Common myeloid progenitor, CD34-positive (primary cell): ENCODE measurements around the gene RSPH1. TPM values are rescaled to one million over a fixed set of nuclear protein-coding genes. Genes with fewer than 3 reads are reported as not detected.
A peak's percentile ranks its signal among the peaks of the same experiment; 100 is the strongest.

Experiments used
- CTCF ChIA-PET: fragments of 350-600 bp; sonication (Branson Sonifier 250); formaldehyde crosslinking; loops from one replicate; lab custom pipeline; 2021; ENCODE audit warnings: antibody characterized with exemption; lab: Charles Lee
- POLR2A ChIA-PET: fragments of 350-600 bp; sonication (Branson Sonifier 250); formaldehyde crosslinking; loops from one replicate; lab custom pipeline; 2021; ENCODE audit warnings: antibody characterized with exemption; lab: Charles Lee
- DNase-seq, 3 donors: peaks; one replicate each; pipeline versions ENCODE4 v3.0.0 to v3.0.0-alpha.2; 2013
- H3K27ac ChIP-seq, 2 experiments: 1 replicate in 1 of 2; 2 replicates in 1 of 2; pipeline ENCODE4 v1.7.0; 2013; ENCODE audit warnings: inconsistent platforms in 2 of 2, low read length in 2 of 2, mild to moderate bottlenecking in 2 of 2, low read depth in 1 of 2, moderate library complexity in 1 of 2; ENCODE audit not compliant: severe bottlenecking in 2 of 2, insufficient read depth in 1 of 2, poor library complexity in 1 of 2
- H3K27me3 ChIP-seq, 5 experiments: replicated peaks in 2 of 5; 1 replicate in 3 of 5; 2 replicates in 2 of 5; pipeline versions ENCODE4 v1.6.1 to v1.7.0; 2013; ENCODE audit warnings: low read length in 4 of 5, mild to moderate bottlenecking in 2 of 5, moderate library complexity in 2 of 5, inconsistent platforms in 1 of 5; ENCODE audit not compliant: insufficient read depth in 5 of 5, control insufficient read depth in 4 of 5
- H3K36me3 ChIP-seq, 4 experiments: 1 replicate in 2 of 4; 2 replicates in 2 of 4; pipeline versions ENCODE4 v1.6.1 to v1.7.0; 2013; ENCODE audit warnings: low read length in 3 of 4, control low read depth in 1 of 4, mild to moderate bottlenecking in 1 of 4; ENCODE audit not compliant: control insufficient read depth in 4 of 4, insufficient read depth in 4 of 4
- H3K4me1 ChIP-seq, 4 experiments: 1 replicate in 3 of 4; 2 replicates in 1 of 4; pipeline versions ENCODE4 v1.6.1 to v1.7.1; 2013; ENCODE audit warnings: low read length in 3 of 4, mild to moderate bottlenecking in 3 of 4, control low read depth in 1 of 4, inconsistent platforms in 1 of 4, moderate library complexity in 1 of 4; ENCODE audit not compliant: control insufficient read depth in 4 of 4, insufficient read depth in 4 of 4; ENCODE audit errors: control extremely low read depth in 1 of 4
- H3K4me3 ChIP-seq, 7 experiments: 1 replicate in 4 of 7; 2 replicates in 3 of 7; pipeline versions ENCODE4 v1.5.1 to v1.7.0; 2013; ENCODE audit warnings: mild to moderate bottlenecking in 7 of 7, low read length in 6 of 7, moderate library complexity in 6 of 7, inconsistent platforms in 2 of 7, low read depth in 2 of 7, control low read depth in 1 of 7; ENCODE audit not compliant: insufficient read depth in 4 of 7, control insufficient read depth in 1 of 7; ENCODE audit errors: extremely low read depth in 1 of 7
- H3K9me3 ChIP-seq, 5 experiments: 1 replicate in 4 of 5; 2 replicates in 1 of 5; pipeline versions ENCODE4 v1.6.1 to v1.7.1; 2013; ENCODE audit warnings: low read length in 4 of 5, mild to moderate bottlenecking in 2 of 5, inconsistent platforms in 1 of 5, low read depth in 1 of 5, moderate library complexity in 1 of 5; ENCODE audit not compliant: control insufficient read depth in 4 of 5, insufficient read depth in 2 of 5; ENCODE audit errors: control extremely low read depth in 1 of 5
- WGBS: methylation state at CpG from one replicate; pipeline ENCODE4 v1.1.5; 2013; ENCODE audit not compliant: insufficient coverage; 5-methylcytosine and 5-hydroxymethylcytosine counted together
- polyA plus RNA-seq: library from polyadenylated mRNA; unstranded; fragments of 120-200 nt; gene quantifications from one replicate; pipeline ENCODE4 v1.2.1, GENCODE V29; 2013

RSPH1 gene
- polyA plus RNA-seq, result 5.7 TPM

- Histone ChIP-seq H3K27me3 (no peaks in the 10 kb centered on the region), H3K27ac (peak within 1 kb of the TSS; percentile 91 to 92), H3K9me3 (no peaks in the 10 kb centered on the region), H3K4me3 (peak within 1 kb of the TSS; percentile 46 to 85 (median 69)), H3K4me1 (peaks cover 16 to 47% (median 36%) of the 10 kb centered on the region in 4 experiments), H3K36me3 (no peaks in the 10 kb centered on the region)
- DNase-seq, result peak; percentile 98 to 99 (median 99)
- CTCF ChIA-PET, result interaction anchor here (0.9 to 1.5 kb wide), 6 partner anchors 9 to 28 kb away, joined by 3 to 6 read pairs (median 4); no protein-coding TSS in a partner anchor
- POLR2A ChIA-PET, result interaction anchor here (0.8 kb wide), 1 partner anchor 18 kb away, joined by 3 read pairs; the partner anchor contains the start of gene SLC37A1
- WGBS, result 0% methylated on average over 57 of the region's 58 CpGs
Observed at GRCh38 chr21:42496120-42496838, at the start of gene RSPH1. TSS of gene RSPH1 (minus strand) at chr21:42496224. CDS start at chr21:42496186, 38 bp downstream.

DNA sequence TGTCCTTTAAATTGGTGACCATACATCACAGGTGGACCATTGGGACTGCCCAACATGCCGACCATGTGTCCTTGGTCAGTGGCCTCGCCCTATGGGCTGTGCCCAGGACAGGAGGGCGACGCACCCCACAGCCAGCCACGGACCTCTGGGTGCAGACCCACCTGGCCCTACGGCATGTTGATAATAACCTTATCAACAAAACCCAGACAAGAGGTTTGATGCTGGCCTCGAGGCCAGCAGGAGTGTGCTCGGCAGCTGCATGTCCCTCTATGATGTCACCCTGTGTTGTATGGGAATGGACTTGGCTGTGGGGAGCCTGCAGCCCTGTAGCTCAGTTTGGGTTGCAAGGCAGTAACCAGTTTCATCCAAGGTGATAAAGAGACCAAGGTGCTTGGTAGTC is 49.7 kb upstream of the RSPH1 start:
- no peak for DNase-seq
- WGBS, result 100% methylated on average over 2 of the region's 8 CpGs
- no peak overlapping the region for H3K4me3 ChIP-seq
- H3K9me3 ChIP-seq, result no peaks in the 10 kb centered on the region
- H3K4me1 ChIP-seq, result peaks cover 0 to 2% (median 0%) of the 10 kb centered on the region in 4 experiments
- H3K27ac ChIP-seq, result no peak overlapping the region
- no peaks in the 10 kb centered on the region for H3K27me3 ChIP-seq
- CTCF ChIA-PET, result interaction anchor here (1.5 kb wide), 1 partner anchor 10 kb away, joined by 7 read pairs; no protein-coding TSS in a partner anchor
- H3K36me3 ChIP-seq, result peaks cover 13 to 99% (median 59%) of the 10 kb centered on the region in 4 experiments
- POLR2A ChIA-PET, result no interaction called here

GRCh38 chr21:42545317-42545716 is 49.3 kb upstream of the RSPH1 start:
- ChIA-PET POLR2A (no interaction called here), CTCF (interaction anchor here (1.5 kb wide), 1 partner anchor 9 kb away, joined by 7 read pairs; no protein-coding TSS in a partner anchor)
- WGBS, result 95% methylated on average over 4 of the region's 4 CpGs

DNA sequence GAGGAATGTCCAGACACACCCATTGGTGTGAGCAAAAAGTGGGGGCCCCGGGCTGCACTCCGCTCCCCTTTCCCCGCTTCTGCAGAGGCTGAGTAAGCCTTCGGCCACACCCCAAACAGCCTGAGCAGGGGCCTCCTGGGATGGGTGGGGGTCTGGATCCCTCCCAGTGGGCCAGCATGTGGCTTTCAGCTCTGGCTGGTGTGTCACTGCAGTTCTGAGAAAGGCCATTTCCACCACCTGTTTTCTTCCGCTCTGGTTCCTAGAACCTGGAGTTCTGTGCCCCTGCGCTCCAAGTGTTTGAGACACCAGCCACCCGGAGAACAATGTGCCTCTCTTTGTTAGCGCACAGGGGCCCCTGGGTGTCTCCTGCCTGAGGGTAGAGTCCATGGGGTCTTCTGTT is 48.5 kb upstream of the RSPH1 start:
- ChIA-PET POLR2A (no interaction called here), CTCF (interaction anchor here (1.2 to 1.5 kb wide), 2 partner anchors 8 to 24 kb away, joined by 3 to 7 read pairs; no protein-coding TSS in a partner anchor)
- peaks cover 0 to 2% (median 0%) of the 10 kb centered on the region in 4 experiments for H3K4me1 ChIP-seq
- H3K27ac ChIP-seq, result peak overlapping the region in 1 of 2 experiments; percentile 73
- no peak for DNase-seq
- no peaks in the 10 kb centered on the region for H3K9me3 ChIP-seq
- H3K4me3 ChIP-seq, result no peak overlapping the region
- no peaks in the 10 kb centered on the region for H3K27me3 ChIP-seq
- 94% methylated on average over 7 of the region's 8 CpGs for WGBS
- H3K36me3 ChIP-seq, result peaks cover 11 to 99% (median 66%) of the 10 kb centered on the region in 4 experiments

More at GRCh38 chr21:42545317-42545716, 49.3 kb upstream of the RSPH1 start:
- no peaks in the 10 kb centered on the region for H3K27me3 ChIP-seq
- H3K36me3 ChIP-seq, result peaks cover 11 to 99% (median 61%) of the 10 kb centered on the region in 4 experiments
- H3K9me3 ChIP-seq, result no peaks in the 10 kb centered on the region
- H3K27ac ChIP-seq, result peak overlapping the region in 1 of 2 experiments; percentile 73
- peaks cover 0 to 2% (median 0%) of the 10 kb centered on the region in 4 experiments for H3K4me1 ChIP-seq
- DNase-seq, result no peak
- H3K4me3 ChIP-seq, result no peak overlapping the region

GRCh38 chr21:42543106-42543847 is 47.3 kb upstream of the RSPH1 start:
- no peak overlapping the region for H3K27ac ChIP-seq
- H3K27me3 ChIP-seq, result no peaks in the 10 kb centered on the region
- H3K36me3 ChIP-seq, result peaks cover 13 to 99% (median 64%) of the 10 kb centered on the region in 4 experiments
- H3K9me3 ChIP-seq, result no peaks in the 10 kb centered on the region
- no peak for DNase-seq
- H3K4me3 ChIP-seq, result no peak overlapping the region
- H3K4me1 ChIP-seq, result peaks cover 0 to 2% (median 0%) of the 10 kb centered on the region in 4 experiments
- ChIA-PET CTCF (interaction anchor here (1.2 kb wide), 2 partner anchors 23 to 198 kb away, joined by 3 read pairs; no protein-coding TSS in a partner anchor), POLR2A (no interaction called here)
- 98% methylated on average over 24 of the region's 25 CpGs for WGBS

GRCh38 chr21:42542596-42542995 is 46.6 kb upstream of the RSPH1 start:
- peaks cover 17 to 97% (median 58%) of the 10 kb centered on the region in 4 experiments for H3K36me3 ChIP-seq
- ChIA-PET CTCF (interaction anchor here (1.2 kb wide), 1 partner anchor 199 kb away, joined by 3 read pairs; no protein-coding TSS in a partner anchor), POLR2A (no interaction called here)
- peaks cover 0 to 2% (median under 1%) of the 10 kb centered on the region in 4 experiments for H3K4me1 ChIP-seq
- H3K27ac ChIP-seq, result no peak overlapping the region
- 91% methylated on average over 7 of the region's 10 CpGs for WGBS
- H3K4me3 ChIP-seq, result no peak overlapping the region
- H3K9me3 ChIP-seq, result no peaks in the 10 kb centered on the region
- no peak for DNase-seq
- H3K27me3 ChIP-seq, result no peaks in the 10 kb centered on the region
